Inflammatory macrophage treated with lipopolysaccharide for 1 hour (primary cell): ENCODE results near the gene KIAA1755.
A peak's percentile ranks its signal among the peaks of the same experiment; 100 is the strongest.

Source experiments
- DNase-seq, 2 donors: peaks; one replicate each; pipeline ENCODE4 v3.0.0-alpha.2; 2020 to 2022

Gene KIAA1755

GRCh38 chr20:38179846-38180245, 80.7 kb downstream of the KIAA1755 start:
- no peak for DNase-seq

- DNase-seq, result no peak
These were observed 82.0 kb downstream of the KIAA1755 start for GRCh38 chr20:38178581-38178980.

GRCh38 chr20:38178065-38178491, 82.5 kb downstream of the KIAA1755 start:
- peak; percentile 85 to 94 for DNase-seq

- DNase-seq, result no peak
These were observed 83.3 kb downstream of the KIAA1755 start for GRCh38 chr20:38177201-38177600.

- no peak for DNase-seq
These were observed 85.0 kb downstream of the KIAA1755 start for GRCh38 chr20:38175304-38176180.

- DNase-seq, result peak; percentile 62 to 79
These were observed 87.0 kb downstream of the KIAA1755 start for GRCh38 chr20:38173237-38174156.

GRCh38 chr20:38172408-38172807, 88.1 kb downstream of the KIAA1755 start:
- no peak for DNase-seq

GRCh38 chr20:38171675-38172043, 88.9 kb downstream of the KIAA1755 start:
- DNase-seq, result no peak

- no peak for DNase-seq
These were observed 89.5 kb downstream of the KIAA1755 start for GRCh38 chr20:38170826-38171674.

GRCh38 chr20:38170219-38170825, 90.2 kb downstream of the KIAA1755 start:
- no peak for DNase-seq

- no peak for DNase-seq
These were observed 90.8 kb downstream of the KIAA1755 start for GRCh38 chr20:38169636-38170193.

GRCh38 chr20:38168791-38169589, 91.5 kb downstream of the KIAA1755 start:
- peak; percentile 83 to 84 for DNase-seq

- peak; percentile 94 to 98 for DNase-seq
These were observed 92.4 kb downstream of the KIAA1755 start for GRCh38 chr20:38167851-38168760.

- DNase-seq, result no peak
These were observed 93.1 kb downstream of the KIAA1755 start for GRCh38 chr20:38167328-38167850.

- DNase-seq, result peak; percentile 36 to 55
These were observed 93.8 kb downstream of the KIAA1755 start for GRCh38 chr20:38166703-38167233.

- DNase-seq, result no peak
These were observed 94.4 kb downstream of the KIAA1755 start for GRCh38 chr20:38165966-38166702.

- peak; percentile 83 to 86 for DNase-seq
These were observed 95.2 kb downstream of the KIAA1755 start, which contains the start of gene TGM2 for GRCh38 chr20:38165089-38165965. Gene TGM2, minus strand, starts transcription at chr20:38165270. Its CDS starts 72 bp downstream, at chr20:38165198.
